ENCODE measurements around the gene CNNM3. TPM values are rescaled to one million over a fixed set of nuclear protein-coding genes. Genes with fewer than 3 reads are reported as not detected.

The CNNM3 gene
- total RNA-seq: 5.0 and 5.3 TPM in 2 replicates

GRCh38 chr2:96816127-96816835, at the start of gene CNNM3:
CNNM3 (plus strand) TSS chr2:96816268; CDS start chr2:96816278, 10 bp downstream.

GRCh38 chr2:96843538-96844268, 27.6 kb downstream of the CNNM3 start, which contains the start of gene ANKRD23:
ANKRD23 (minus strand) TSS chr2:96844021; CDS start chr2:96843992, 29 bp downstream.

GRCh38 chr2:96857667-96858372, 41.8 kb downstream of the CNNM3 start, which contains the start of gene ANKRD39:
ANKRD39 (minus strand) TSS chr2:96858016; CDS start chr2:96857987, 29 bp downstream.

GRCh38 chr2:96869822-96870625, 54.0 kb downstream of the CNNM3 start, which contains the start of gene SEMA4C:
SEMA4C (minus strand) TSS chr2:96870080; CDS start chr2:96867886, 2,194 bp downstream.

Other genes starting within 250 kb of the CNNM3 start
- 17.0 and 20.9 TPM in 2 replicates for gene KANSL3, start 178.0 kb upstream of the CNNM3 start, total RNA-seq
- gene FER1L5, start 173.5 kb upstream of the CNNM3 start, total RNA-seq: 0.10 and 0.37 TPM in 2 replicates
- gene LMAN2L, start 76.2 kb upstream of the CNNM3 start, total RNA-seq: 8.3 and 11.7 TPM in 2 replicates
- gene CNNM4, start 55.4 kb upstream of the CNNM3 start, total RNA-seq: 2.2 and 2.4 TPM in 2 replicates
- 1.1 and 3.2 TPM in 2 replicates for gene ANKRD23, start 27.8 kb downstream of the CNNM3 start, total RNA-seq
- gene ANKRD39, start 41.7 kb downstream of the CNNM3 start, total RNA-seq: 7.4 and 10.8 TPM in 2 replicates
- gene SEMA4C, start 53.8 kb downstream of the CNNM3 start, total RNA-seq: 20.3 and 26.8 TPM in 2 replicates
- not detected in 2 replicates for gene FAM178B, start 170.3 kb downstream of the CNNM3 start, total RNA-seq

All from cardiac ventricle fibroblast (primary cell).